Large intestine (tissue), 12 donors: ENCODE results near the gene LUC7L2. TPM values are rescaled to one million over a fixed set of nuclear protein-coding genes. Genes with fewer than 3 reads are reported as not detected.
"Not testable (repeated sequence)": the region's sequence is repeated elsewhere in the genome, so short reads cannot be mapped to it uniquely, and the experiment has no call there.

Source experiments
- DNase-seq, 2 donors: peaks; one replicate each; pipeline versions ENCODE4 v3.0.0 to v3.0.0-alpha.2; 2013
- H3K27ac ChIP-seq: one replicate; pipeline ENCODE4 v1.5.1; 2013; ENCODE audit warnings: low read length
- H3K27me3 ChIP-seq: 2 replicates; pipeline ENCODE4 v1.6.1; 2013; ENCODE audit warnings: low read length; ENCODE audit not compliant: control insufficient read depth, insufficient read depth
- H3K36me3 ChIP-seq: 2 replicates; pipeline ENCODE4 v1.6.1; 2013; ENCODE audit warnings: low read length; ENCODE audit not compliant: control insufficient read depth, insufficient read depth
- H3K4me1 ChIP-seq: one replicate; pipeline ENCODE4 v1.6.1; 2013; ENCODE audit warnings: low read length; ENCODE audit not compliant: control insufficient read depth, insufficient read depth
- H3K4me3 ChIP-seq: one replicate; pipeline ENCODE4 v1.5.1; 2013; ENCODE audit warnings: low read length
- H3K9me3 ChIP-seq: one replicate; pipeline ENCODE4 v1.6.1; 2013; ENCODE audit warnings: mild to moderate bottlenecking, low read depth, low read length, moderate library complexity; ENCODE audit not compliant: control insufficient read depth
- WGBS: methylation state at CpG from one replicate; pipeline ENCODE4 v1.1.5; 2013; ENCODE audit warnings: low lambda C conversion rate; ENCODE audit not compliant: insufficient coverage; 5-methylcytosine and 5-hydroxymethylcytosine counted together
- long read RNA-seq, 11 donors: transcript quantifications; one replicate each; lab custom pipeline, GENCODE V29; 2026
- polyA plus RNA-seq: library from polyadenylated mRNA; unstranded; fragments of 120-200 nt; gene quantifications from one replicate; pipeline ENCODE4 v1.2.1, GENCODE V29; 2013

LUC7L2 gene
- polyA plus RNA-seq: 101 TPM
- long read RNA-seq, donor 1, transcript LUC7L2-202 (10 exons, 2,645 nt): major isoform, 7 of 24 reads
- long read RNA-seq, donor 1, partial matches to known transcripts: 11 of 24 reads
- long read RNA-seq, donor 1, other reads (novel, unspliced or antisense): 0 of 24 reads
- long read RNA-seq, donor 2, transcript LUC7L2-202 (10 exons, 2,645 nt): major isoform, 13 of 47 reads
- long read RNA-seq, donor 2, partial matches to known transcripts: 26 of 47 reads
- long read RNA-seq, donor 2, other reads (novel, unspliced or antisense): 0 of 47 reads
- long read RNA-seq, donor 3, transcript LUC7L2-202 (10 exons, 2,645 nt): major isoform, 24 of 41 reads
- long read RNA-seq, donor 3, partial matches to known transcripts: 13 of 41 reads
- long read RNA-seq, donor 3, other reads (novel, unspliced or antisense): 0 of 41 reads
- long read RNA-seq, donor 4, partial matches to known transcripts: 0 of 1 reads
- long read RNA-seq, donor 4, other reads (novel, unspliced or antisense): 0 of 1 reads
- long read RNA-seq, donor 5, transcript LUC7L2-202 (10 exons, 2,645 nt): major isoform, 10 of 14 reads
- long read RNA-seq, donor 5, partial matches to known transcripts: 0 of 14 reads
- long read RNA-seq, donor 5, other reads (novel, unspliced or antisense): 0 of 14 reads
- long read RNA-seq, donor 6, transcript LUC7L2-202 (10 exons, 2,645 nt): major isoform, 11 of 67 reads
- long read RNA-seq, donor 6, partial matches to known transcripts: 51 of 67 reads
- long read RNA-seq, donor 6, other reads (novel, unspliced or antisense): 0 of 67 reads
- long read RNA-seq, donor 7, transcript LUC7L2-202 (10 exons, 2,645 nt): major isoform, 9 of 11 reads
- long read RNA-seq, donor 7, partial matches to known transcripts: 0 of 11 reads
- long read RNA-seq, donor 7, other reads (novel, unspliced or antisense): 0 of 11 reads
- long read RNA-seq, donor 8, transcript LUC7L2-202 (10 exons, 2,645 nt): major isoform, 15 of 71 reads
- long read RNA-seq, donor 8, partial matches to known transcripts: 55 of 71 reads
- long read RNA-seq, donor 8, other reads (novel, unspliced or antisense): 0 of 71 reads
- long read RNA-seq, donor 9, transcript LUC7L2-202 (10 exons, 2,645 nt): major isoform, 16 of 24 reads
- long read RNA-seq, donor 9, partial matches to known transcripts: 5 of 24 reads
- long read RNA-seq, donor 9, other reads (novel, unspliced or antisense): 0 of 24 reads
- long read RNA-seq, donor 10, transcript LUC7L2-202 (10 exons, 2,645 nt): major isoform, 23 of 60 reads
- long read RNA-seq, donor 10, partial matches to known transcripts: 34 of 60 reads
- long read RNA-seq, donor 10, other reads (novel, unspliced or antisense): 0 of 60 reads
- long read RNA-seq, donor 11, transcript LUC7L2-202 (10 exons, 2,645 nt): major isoform, 11 of 41 reads
- long read RNA-seq, donor 11, partial matches to known transcripts: 28 of 41 reads
- long read RNA-seq, donor 11, other reads (novel, unspliced or antisense): 0 of 41 reads

GRCh38 chr7:139359366-139360209 is at the start of gene LUC7L2:
LUC7L2 (plus strand) TSS chr7:139359894; CDS start chr7:139360262, 368 bp downstream.
- Histone ChIP-seq H3K27me3 (no peaks in the 10 kb centered on the region), H3K9me3 (peaks cover 3% of the 10 kb centered on the region), H3K27ac (peak within 1 kb of the TSS; percentile 100), H3K4me1 (peaks cover 4% of the 10 kb centered on the region), H3K4me3 (peak within 1 kb of the TSS; percentile 95), H3K36me3 (peaks cover 8% of the 10 kb centered on the region)
- DNase-seq: peak; percentile 99
- no CpG with 5 or more reads among the region's 98 CpGs for WGBS

GRCh38 chr7:139317939-139318505 is 41.7 kb upstream of the LUC7L2 start:
- Histone ChIP-seq H3K27me3 (no peaks in the 10 kb centered on the region), H3K9me3 (no peaks in the 10 kb centered on the region), H3K36me3 (no peaks in the 10 kb centered on the region), H3K4me1 (no peaks in the 10 kb centered on the region), H3K4me3 (no peak overlapping the region), H3K27ac (no peak overlapping the region)
- 86% methylated on average over 1 of the region's 5 CpGs for WGBS
- no peak for DNase-seq

- DNase-seq: peak; percentile 12 to 33
- H3K9me3 ChIP-seq: no peaks in the 10 kb centered on the region
- WGBS: 100% methylated on average over 1 of the region's 11 CpGs
- no peak overlapping the region for H3K27ac ChIP-seq
- no peaks in the 10 kb centered on the region for H3K36me3 ChIP-seq
- no peak overlapping the region for H3K4me3 ChIP-seq
- H3K4me1 ChIP-seq: no peaks in the 10 kb centered on the region
- no peaks in the 10 kb centered on the region for H3K27me3 ChIP-seq
Observed at GRCh38 chr7:139321071-139321745, 38.5 kb upstream of the LUC7L2 start.

- not testable (repeated sequence) for H3K36me3 ChIP-seq, H3K9me3 ChIP-seq, DNase-seq, H3K4me3 ChIP-seq, H3K27ac ChIP-seq, H3K27me3 ChIP-seq, H3K4me1 ChIP-seq
- 96% methylated on average over 4 of the region's 11 CpGs for WGBS
Observed at GRCh38 chr7:139324709-139325108, 35.0 kb upstream of the LUC7L2 start.

GRCh38 chr7:139328375-139328774 is 31.3 kb upstream of the LUC7L2 start:
- DNase-seq: no peak
- Histone ChIP-seq H3K27ac (no peak overlapping the region), H3K36me3 (no peaks in the 10 kb centered on the region), H3K4me1 (peaks cover 5% of the 10 kb centered on the region), H3K9me3 (no peaks in the 10 kb centered on the region), H3K27me3 (no peaks in the 10 kb centered on the region), H3K4me3 (no peak overlapping the region)
- no CpG with 5 or more reads among the region's 2 CpGs for WGBS

GRCh38 chr7:139329119-139329518 is 30.6 kb upstream of the LUC7L2 start:
- 86% methylated on average over 1 of the region's 2 CpGs for WGBS
- Histone ChIP-seq H3K4me1 (peaks cover 5% of the 10 kb centered on the region), H3K27me3 (no peaks in the 10 kb centered on the region), H3K9me3 (no peaks in the 10 kb centered on the region), H3K27ac (no peak overlapping the region), H3K36me3 (no peaks in the 10 kb centered on the region), H3K4me3 (no peak overlapping the region)
- no peak for DNase-seq

- Histone ChIP-seq H3K4me3 (no peak overlapping the region), H3K4me1 (peaks cover 5% of the 10 kb centered on the region), H3K9me3 (no peaks in the 10 kb centered on the region), H3K36me3 (no peaks in the 10 kb centered on the region), H3K27ac (no peak overlapping the region), H3K27me3 (no peaks in the 10 kb centered on the region)
- no CpG with 5 or more reads among the region's 3 CpGs for WGBS
- no peak for DNase-seq
Observed at GRCh38 chr7:139330333-139331030, 29.2 kb upstream of the LUC7L2 start.

GRCh38 chr7:139332697-139333359 is 26.9 kb upstream of the LUC7L2 start:
- H3K9me3 ChIP-seq: no peaks in the 10 kb centered on the region

More at GRCh38 chr7:139332697-139333359, 26.9 kb upstream of the LUC7L2 start:
- Histone ChIP-seq H3K27me3 (no peaks in the 10 kb centered on the region), H3K36me3 (no peaks in the 10 kb centered on the region), H3K27ac (no peak overlapping the region), H3K4me3 (no peak overlapping the region), H3K4me1 (peaks cover 5% of the 10 kb centered on the region)
- WGBS: no CpG with 5 or more reads among the region's 5 CpGs
- DNase-seq: peak in 1 of 2 donors; percentile 32
